Dendritic cell treated with granulocyte-macrophage colony-stimulating factor and Interleukin-4, amounts not matched to agents 40 ng/mL and 50 ng/mL, for 4 days (primary cell): Measurements from ENCODE around the gene A2ML1.
"Not testable (repeated sequence)": the region's sequence is repeated elsewhere in the genome, so short reads cannot be mapped to it uniquely, and the experiment has no call there.

ENCODE experiments used
- H3K27ac Mint-ChIP-seq: one replicate; pipeline ENCODE4 v1.8.0; 2022; ENCODE audit warnings: mild to moderate bottlenecking, mixed read lengths
- H3K27me3 Mint-ChIP-seq: one replicate; pipeline ENCODE4 v1.8.0; 2022; ENCODE audit warnings: mild to moderate bottlenecking, mixed read lengths
- H3K36me3 Mint-ChIP-seq: one replicate; pipeline ENCODE4 v1.8.0; 2022; ENCODE audit warnings: low read depth, mixed read lengths
- H3K4me1 Mint-ChIP-seq: one replicate; pipeline ENCODE4 v1.8.0; 2022; ENCODE audit warnings: low read depth, mixed read lengths
- H3K4me3 Mint-ChIP-seq: one replicate; pipeline ENCODE4 v1.8.0; 2022; ENCODE audit warnings: mild to moderate bottlenecking, moderate library complexity, mixed read lengths
- H3K9me3 Mint-ChIP-seq: one replicate; pipeline ENCODE4 v1.8.0; 2022; ENCODE audit warnings: mixed read lengths
- intact Hi-C: fragments of 100-400 bp; cut with micrococcal nuclease; formaldehyde crosslinking; loops from one replicate; pipeline ENCODE4 v1.15.0; 2022

The A2ML1 gene

DNA sequence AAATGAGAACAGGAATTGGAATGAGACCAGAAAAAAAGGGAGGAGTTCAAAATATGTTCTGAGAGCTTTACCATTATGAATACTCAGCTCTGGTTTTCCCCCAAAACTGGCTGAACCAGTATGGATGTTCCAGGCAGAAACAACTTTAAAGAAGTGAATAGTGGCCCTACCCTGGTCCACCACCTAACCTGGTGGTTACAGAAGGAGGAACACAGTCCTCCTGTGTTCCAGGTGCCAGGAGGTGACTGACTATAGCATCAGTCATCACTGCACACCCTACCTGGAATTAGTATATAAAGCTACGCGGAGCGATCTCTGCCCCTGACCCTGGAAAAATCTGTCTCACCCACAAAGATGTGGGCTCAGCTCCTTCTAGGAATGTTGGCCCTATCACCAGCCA is at the start of gene A2ML1:
TSS of gene A2ML1 (plus strand) at position 324 of the 400 bp plus-strand sequence. CDS start at position 355, 31 bp downstream.
- intact Hi-C loops: no loop called here
- Mint-ChIP-seq H3K4me1 (peaks cover 2% of the 10 kb centered on the region), H3K9me3 (no peaks in the 10 kb centered on the region), H3K36me3 (no peaks in the 10 kb centered on the region), H3K27me3 (no peaks in the 10 kb centered on the region), H3K4me3 (no peak within 1 kb of the TSS), H3K27ac (no peak within 1 kb of the TSS)

DNA sequence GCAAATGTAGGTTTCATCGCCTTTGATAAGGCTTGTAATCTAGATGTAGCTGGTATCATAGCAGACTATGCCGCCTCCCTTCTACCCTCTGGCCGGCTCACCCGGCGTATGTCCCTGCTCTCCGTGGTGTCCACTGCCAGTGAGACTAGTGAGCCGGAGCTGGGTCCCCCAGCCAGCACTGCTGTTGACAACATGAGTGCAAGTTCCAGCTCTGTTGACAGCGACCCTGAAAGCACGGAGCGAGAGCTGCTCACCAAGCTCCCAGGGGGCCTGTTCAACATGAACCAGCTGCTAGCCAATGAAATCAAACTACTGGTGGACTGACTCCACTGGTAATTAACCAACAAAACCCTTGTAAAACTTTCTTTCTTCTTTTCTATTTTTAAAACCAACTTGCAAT is 49.0 kb upstream of the A2ML1 start:
- H3K4me3 Mint-ChIP-seq: no peak overlapping the region
- H3K36me3 Mint-ChIP-seq: peaks cover 6% of the 10 kb centered on the region
- intact Hi-C loops: no loop called here
- no peaks in the 10 kb centered on the region for H3K27me3 Mint-ChIP-seq
- no peaks in the 10 kb centered on the region for H3K9me3 Mint-ChIP-seq
- H3K4me1 Mint-ChIP-seq: no peaks in the 10 kb centered on the region
- H3K27ac Mint-ChIP-seq: no peak overlapping the region

DNA sequence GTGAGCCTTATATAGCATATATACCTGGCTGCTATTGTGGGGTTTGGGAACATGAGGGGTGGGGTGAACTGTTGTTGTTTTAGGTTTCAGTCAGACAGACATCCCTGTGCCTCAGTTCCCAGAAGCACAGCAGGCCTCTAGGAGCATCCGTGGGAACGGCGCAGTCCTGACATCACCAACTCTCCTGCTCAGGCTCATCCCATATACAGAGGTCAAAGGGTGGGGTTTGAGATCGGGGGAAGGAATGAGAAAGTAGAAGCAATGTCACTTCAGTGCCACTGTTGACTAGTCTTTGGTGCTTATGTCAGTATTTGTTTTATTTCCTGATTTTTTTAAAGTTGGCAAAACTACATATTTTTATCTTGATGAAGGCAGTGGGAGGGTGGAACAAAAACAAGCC is 43.1 kb upstream of the A2ML1 start:
- H3K4me3 Mint-ChIP-seq: no peak overlapping the region
- no peak overlapping the region for H3K27ac Mint-ChIP-seq
- no peaks in the 10 kb centered on the region for H3K36me3 Mint-ChIP-seq
- H3K9me3 Mint-ChIP-seq: no peaks in the 10 kb centered on the region
- no peaks in the 10 kb centered on the region for H3K27me3 Mint-ChIP-seq
- no peaks in the 10 kb centered on the region for H3K4me1 Mint-ChIP-seq
- intact Hi-C loops: loop anchor here (5.0 kb wide), 1 partner anchor 258 kb away; no protein-coding TSS in a partner anchor

DNA sequence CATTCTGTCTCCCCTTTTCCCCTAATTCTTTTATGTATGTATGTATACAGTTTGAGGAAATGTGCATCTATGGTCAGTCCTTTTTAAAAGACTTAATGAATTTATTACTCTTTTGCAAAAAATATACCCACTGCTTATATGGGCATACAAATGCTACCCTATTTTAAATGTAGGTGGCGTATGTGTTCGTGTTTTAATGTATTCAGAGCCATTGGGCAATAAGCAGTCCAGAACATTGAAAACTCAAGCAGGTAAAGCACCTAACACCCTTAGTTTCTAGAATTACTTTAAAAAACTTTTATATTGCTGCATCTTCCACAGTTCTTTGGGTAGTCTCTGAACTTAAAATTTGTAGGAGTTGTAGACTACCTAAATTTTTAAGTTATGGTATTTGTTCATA is 42.6 kb upstream of the A2ML1 start:
- Mint-ChIP-seq H3K27me3 (no peaks in the 10 kb centered on the region), H3K4me3 (no peak overlapping the region), H3K27ac (no peak overlapping the region), H3K9me3 (no peaks in the 10 kb centered on the region), H3K36me3 (no peaks in the 10 kb centered on the region), H3K4me1 (no peaks in the 10 kb centered on the region)
- intact Hi-C loops: loop anchor here (5.0 kb wide), 1 partner anchor 257 kb away; no protein-coding TSS in a partner anchor

DNA sequence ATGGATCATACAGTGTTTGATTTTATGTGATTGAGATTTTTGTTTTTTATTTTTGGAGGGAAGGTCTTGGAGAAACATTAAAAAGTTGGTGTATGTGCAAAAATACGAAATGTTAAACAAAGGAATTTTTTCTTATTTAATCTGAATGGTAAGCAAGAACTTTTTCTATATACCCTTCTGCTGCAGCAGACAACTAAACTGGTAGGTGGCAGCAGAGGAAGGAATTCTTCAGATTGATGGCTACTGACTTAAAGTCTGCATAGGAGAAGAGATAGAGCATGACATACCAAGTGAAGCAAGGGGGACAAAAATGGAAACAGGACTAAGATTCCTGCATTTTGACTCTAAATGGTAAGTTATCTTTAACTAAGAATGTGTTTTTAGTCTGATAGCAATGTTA is 42.0 kb upstream of the A2ML1 start:
- H3K36me3 Mint-ChIP-seq: no peaks in the 10 kb centered on the region
- no peak overlapping the region for H3K4me3 Mint-ChIP-seq
- H3K9me3 Mint-ChIP-seq: no peaks in the 10 kb centered on the region
- no peaks in the 10 kb centered on the region for H3K4me1 Mint-ChIP-seq
- H3K27me3 Mint-ChIP-seq: no peaks in the 10 kb centered on the region
- H3K27ac Mint-ChIP-seq: no peak overlapping the region
- intact Hi-C loops: no loop called here

DNA sequence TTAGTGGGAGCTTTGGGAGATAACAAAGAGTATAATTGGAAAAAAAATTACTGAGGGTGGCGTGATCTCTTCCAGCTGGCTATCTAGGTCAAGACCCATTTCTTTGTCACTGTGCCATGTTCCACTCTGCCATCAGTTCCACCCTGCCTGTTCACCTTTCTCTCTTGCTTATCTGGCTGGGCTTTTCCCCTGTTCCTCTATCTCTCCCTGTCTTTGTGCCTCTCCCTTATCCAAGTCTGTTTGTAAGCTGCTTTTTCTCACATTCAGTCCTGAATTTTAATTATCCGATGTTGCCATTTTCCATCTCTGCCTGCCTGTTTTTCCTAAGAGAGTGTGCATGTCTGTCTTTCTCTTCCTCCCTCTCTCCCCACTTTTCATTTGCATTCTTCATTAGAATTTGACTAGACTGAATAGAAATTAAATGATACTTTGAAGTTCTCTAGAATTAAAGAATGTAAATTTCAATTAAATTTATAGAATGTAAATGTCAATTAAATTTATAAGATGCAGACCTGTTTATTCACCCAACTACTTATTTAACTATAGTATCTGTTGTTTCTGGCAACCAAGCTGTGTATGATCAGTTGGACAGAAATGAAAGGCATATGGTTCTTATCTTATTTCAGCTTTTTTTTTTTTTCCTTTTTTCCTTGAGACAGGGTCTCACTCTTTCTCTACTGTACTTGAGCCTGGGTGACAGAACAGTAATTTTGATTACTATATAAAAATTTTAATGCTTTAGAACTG is 40.9 kb upstream of the A2ML1 start:
- no peaks in the 10 kb centered on the region for H3K9me3 Mint-ChIP-seq
- no peak overlapping the region for H3K4me3 Mint-ChIP-seq
- H3K27me3 Mint-ChIP-seq: no peaks in the 10 kb centered on the region
- no peaks in the 10 kb centered on the region for H3K36me3 Mint-ChIP-seq
- no peaks in the 10 kb centered on the region for H3K4me1 Mint-ChIP-seq
- no peak overlapping the region for H3K27ac Mint-ChIP-seq
- intact Hi-C loops: no loop called here

DNA sequence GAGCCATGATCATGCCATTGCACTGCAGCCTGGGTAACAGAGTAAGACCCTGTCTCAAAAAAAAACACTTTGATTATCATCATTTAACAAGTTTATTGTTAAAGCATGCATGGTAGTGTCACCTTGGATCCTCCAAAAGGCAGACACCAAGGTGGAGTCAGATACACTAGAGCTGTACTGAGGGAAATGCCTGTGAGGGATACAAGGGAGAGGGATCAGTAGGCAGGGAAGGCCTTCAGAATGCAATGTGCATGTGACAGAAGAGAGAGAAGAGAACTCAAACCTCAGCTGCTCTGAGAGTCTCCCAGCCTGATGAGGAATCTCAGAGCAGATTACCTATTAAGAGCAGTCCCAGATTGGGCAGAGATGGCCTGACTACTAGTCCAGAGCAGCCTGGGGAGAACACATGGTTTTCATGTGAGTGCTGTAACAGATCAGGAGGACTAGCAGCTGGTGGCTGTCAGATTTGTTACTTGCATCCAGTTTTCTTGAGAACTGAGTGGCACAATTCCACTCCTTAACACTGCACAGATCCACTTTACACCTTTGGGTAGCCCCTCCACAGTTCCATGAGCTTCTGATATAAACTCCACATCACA is 38.0 kb upstream of the A2ML1 start:
- no peaks in the 10 kb centered on the region for H3K36me3 Mint-ChIP-seq
- H3K4me3 Mint-ChIP-seq: no peak overlapping the region
- no peaks in the 10 kb centered on the region for H3K9me3 Mint-ChIP-seq
- no peaks in the 10 kb centered on the region for H3K27me3 Mint-ChIP-seq
- no peaks in the 10 kb centered on the region for H3K4me1 Mint-ChIP-seq
- no peak overlapping the region for H3K27ac Mint-ChIP-seq
- intact Hi-C loops: no loop called here

DNA sequence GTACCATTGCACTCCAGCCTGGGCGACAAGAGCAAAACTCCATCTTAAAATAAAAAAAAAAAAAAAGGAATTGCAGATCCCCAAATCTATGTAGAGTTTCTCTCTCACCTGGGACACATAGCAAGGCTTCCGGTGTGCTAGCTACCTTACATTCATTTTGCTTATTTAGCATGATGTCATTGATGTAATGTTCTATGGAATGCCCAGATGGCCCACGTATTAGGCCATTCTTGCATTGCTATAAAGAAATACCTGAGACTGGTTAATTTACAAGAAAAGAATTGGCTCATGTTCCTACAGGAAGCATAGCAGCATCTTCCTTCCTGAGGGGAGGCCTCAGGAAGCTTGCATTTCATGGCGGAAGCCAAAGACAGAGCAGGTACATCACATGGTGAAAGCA is 36.9 kb upstream of the A2ML1 start:
- intact Hi-C loops: no loop called here

DNA sequence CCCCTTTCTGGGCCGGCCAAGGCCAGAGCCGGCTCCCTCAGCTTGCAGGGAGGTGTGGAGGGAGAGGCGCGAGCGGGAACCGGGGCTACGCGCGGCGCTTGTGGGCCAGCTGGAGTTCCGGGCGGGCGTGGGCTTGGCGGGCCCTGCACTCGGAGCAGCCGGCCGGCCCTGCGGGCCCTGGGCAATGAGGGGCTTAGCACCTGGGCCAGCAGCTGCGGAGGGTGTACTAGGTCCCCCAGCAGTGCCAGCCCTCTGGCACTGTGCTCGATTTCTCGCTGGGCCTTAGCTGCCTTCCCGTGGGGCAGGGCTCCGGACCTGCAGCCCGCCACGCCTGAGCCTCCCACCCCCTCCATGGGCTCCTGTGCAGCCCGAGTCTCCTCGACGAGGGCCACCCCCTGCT is 35.2 kb upstream of the A2ML1 start:
- intact Hi-C loops, H3K36me3 Mint-ChIP-seq, H3K4me3 Mint-ChIP-seq, H3K27ac Mint-ChIP-seq, H3K9me3 Mint-ChIP-seq, H3K4me1 Mint-ChIP-seq, H3K27me3 Mint-ChIP-seq: not testable (repeated sequence)

More for the DNA sequence above, 36.9 kb upstream of the A2ML1 start:
- Mint-ChIP-seq H3K9me3 (no peaks in the 10 kb centered on the region), H3K4me1 (no peaks in the 10 kb centered on the region), H3K27ac (no peak overlapping the region), H3K27me3 (no peaks in the 10 kb centered on the region), H3K4me3 (no peak overlapping the region), H3K36me3 (no peaks in the 10 kb centered on the region)

DNA sequence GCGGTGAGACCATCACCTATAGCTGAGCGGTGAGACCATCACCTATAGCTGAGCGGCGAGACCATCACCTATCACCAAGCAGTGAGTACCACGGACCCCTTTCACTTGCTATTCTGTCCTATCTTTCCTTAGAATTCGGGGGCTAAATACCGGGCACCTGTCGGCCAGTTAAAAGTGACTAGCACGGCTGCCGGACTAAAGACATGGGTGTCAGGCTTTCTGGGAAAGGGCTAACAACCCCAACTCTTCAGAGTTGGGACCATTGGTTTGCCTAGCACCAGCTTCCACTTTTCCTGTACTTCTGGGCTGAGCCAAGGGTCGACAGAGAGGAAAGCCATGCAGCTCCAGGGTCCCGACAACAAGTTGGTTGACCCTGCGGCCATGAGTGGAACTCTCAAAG is 33.7 kb upstream of the A2ML1 start:
- H3K36me3 Mint-ChIP-seq, H3K27me3 Mint-ChIP-seq, H3K4me1 Mint-ChIP-seq, H3K9me3 Mint-ChIP-seq, intact Hi-C loops: not testable (repeated sequence)
- peak overlapping the region; percentile 68 for H3K27ac Mint-ChIP-seq
- peak overlapping the region; percentile 73 for H3K4me3 Mint-ChIP-seq

DNA sequence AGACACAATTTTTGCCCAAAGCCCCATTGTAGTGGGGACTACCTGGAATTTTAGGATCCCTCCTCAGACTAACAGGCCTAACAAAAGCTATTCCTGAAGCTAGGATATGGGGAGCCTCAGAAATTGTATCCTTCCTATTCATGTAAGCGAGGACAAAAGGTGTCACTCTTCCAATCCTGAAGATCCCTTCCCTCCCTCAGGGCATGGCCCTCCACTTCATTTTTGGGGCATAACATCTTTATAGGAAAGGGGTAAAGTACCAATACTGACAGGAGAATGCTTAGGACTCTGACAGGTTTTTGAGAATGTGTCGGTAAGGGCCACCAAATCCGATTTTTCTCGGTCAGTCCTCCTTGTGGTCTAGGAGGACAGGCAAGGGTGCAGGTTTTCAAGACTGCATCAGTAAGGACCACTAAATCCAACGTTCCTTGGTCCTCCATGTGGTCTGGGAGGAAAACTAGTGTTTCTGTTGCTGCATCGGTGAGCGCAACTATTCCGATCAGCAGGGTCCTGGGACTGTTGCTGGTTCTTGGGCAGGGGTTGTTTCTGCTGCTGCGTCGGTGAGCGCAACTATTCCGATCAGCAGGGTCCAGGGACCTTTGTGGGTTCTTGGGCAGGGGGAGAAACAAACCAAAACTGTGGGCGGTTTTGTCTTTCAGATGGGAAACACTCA is 32.9 kb upstream of the A2ML1 start:
- H3K9me3 Mint-ChIP-seq, intact Hi-C loops, H3K27me3 Mint-ChIP-seq, H3K36me3 Mint-ChIP-seq, H3K4me1 Mint-ChIP-seq, H3K27ac Mint-ChIP-seq: not testable (repeated sequence)
- peak overlapping the region; percentile 73 for H3K4me3 Mint-ChIP-seq

DNA sequence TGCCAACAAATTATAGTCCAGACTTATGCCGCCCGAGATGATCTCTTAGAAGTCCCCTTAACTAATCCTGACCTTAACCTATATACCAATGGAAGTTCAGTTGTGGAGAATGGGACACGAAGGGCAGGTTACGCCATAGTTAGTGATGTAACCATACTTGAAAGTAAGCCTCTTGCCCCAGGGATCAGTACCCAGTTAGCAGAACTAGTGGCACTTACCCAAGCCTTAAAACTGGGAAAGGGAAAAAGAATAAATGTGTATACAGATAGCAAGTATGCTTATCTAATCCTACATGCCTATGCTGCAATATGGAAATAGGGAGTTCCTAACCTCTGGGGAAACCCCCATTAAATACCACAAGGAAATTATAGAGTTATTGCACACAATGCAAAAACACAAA is 29.2 kb upstream of the A2ML1 start:
- H3K27me3 Mint-ChIP-seq, H3K4me1 Mint-ChIP-seq, H3K36me3 Mint-ChIP-seq, H3K4me3 Mint-ChIP-seq, H3K27ac Mint-ChIP-seq, intact Hi-C loops: not testable (repeated sequence)
- H3K9me3 Mint-ChIP-seq: peaks cover 12% of the 10 kb centered on the region

DNA sequence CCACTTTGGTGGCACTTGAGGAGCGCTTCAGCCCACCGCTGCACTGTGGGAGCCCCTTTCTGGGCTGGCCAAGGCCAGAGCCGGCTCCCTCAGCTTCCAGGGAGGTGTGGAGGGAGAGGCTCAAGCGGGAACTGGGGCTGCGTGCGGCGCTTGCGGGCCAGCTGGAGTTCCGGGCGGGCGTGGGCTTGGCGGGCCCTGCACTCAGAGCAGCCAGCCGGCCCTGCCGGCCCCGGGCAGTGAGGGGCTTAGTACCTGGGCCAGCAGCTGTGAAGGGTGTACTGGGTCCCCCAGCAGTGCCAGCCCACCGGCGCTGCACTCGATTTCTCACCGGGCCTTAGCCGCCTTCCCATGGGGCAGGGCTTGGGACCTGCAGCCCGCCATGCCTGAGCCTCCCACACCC is 27.8 kb upstream of the A2ML1 start:
- peaks cover 12% of the 10 kb centered on the region for H3K9me3 Mint-ChIP-seq
- H3K27ac Mint-ChIP-seq, H3K4me1 Mint-ChIP-seq: not testable (repeated sequence)

DNA sequence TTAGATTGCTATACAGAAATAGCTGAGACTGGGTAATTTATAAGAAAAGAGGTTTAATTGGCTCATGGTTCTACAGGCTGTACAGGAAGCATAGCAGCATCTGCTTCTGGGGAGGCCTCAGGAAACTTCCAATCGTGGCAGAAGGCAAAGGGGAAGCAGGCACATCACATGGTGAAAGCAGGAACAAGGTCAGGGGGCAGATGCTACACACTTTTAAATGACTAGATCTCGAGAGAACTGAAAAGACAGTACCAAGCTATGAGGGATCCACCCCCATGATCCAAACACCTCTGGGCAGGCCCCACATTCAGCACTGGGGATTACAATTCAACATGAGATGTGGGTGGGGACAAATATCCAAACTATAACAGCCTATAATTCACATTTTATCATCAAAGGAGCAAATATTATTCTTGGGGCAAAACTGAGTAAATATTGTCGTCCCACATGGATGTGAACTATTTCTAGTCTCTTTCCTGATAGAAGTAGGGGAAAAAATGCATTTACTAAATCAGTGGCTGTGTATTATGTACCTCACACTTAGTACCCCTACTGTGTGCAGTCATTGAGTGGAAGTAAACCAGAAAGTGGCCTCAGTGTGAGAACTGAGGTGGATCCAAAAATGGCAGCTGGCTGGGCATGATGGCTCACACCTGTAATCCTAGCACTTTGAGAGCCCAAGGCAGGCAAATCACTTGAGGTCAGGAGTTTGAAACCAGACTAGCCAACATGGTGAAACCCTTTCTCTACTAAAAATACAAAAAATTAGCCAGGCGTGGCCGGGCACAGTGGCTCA is 25.4 kb upstream of the A2ML1 start:
- Mint-ChIP-seq H3K4me3 (no peak overlapping the region), H3K36me3 (peaks cover 6% of the 10 kb centered on the region)

More for the DNA sequence above, 27.8 kb upstream of the A2ML1 start:
- H3K36me3 Mint-ChIP-seq, H3K27me3 Mint-ChIP-seq, intact Hi-C loops, H3K4me3 Mint-ChIP-seq: not testable (repeated sequence)

More for the DNA sequence above, 25.4 kb upstream of the A2ML1 start:
- no peaks in the 10 kb centered on the region for H3K27me3 Mint-ChIP-seq
- H3K9me3 Mint-ChIP-seq: peaks cover 12% of the 10 kb centered on the region
- intact Hi-C loops: no loop called here
- peaks cover 3% of the 10 kb centered on the region for H3K4me1 Mint-ChIP-seq
- H3K27ac Mint-ChIP-seq: no peak overlapping the region
